HEK293T (cell line): ENCODE results near the gene ATXN7L2.

ENCODE experiments used
- BHLHE40 ChIP-seq: fragments of 450-650 bp; IDR thresholded peaks from 2 replicates; pipeline ENCODE4 v1.6.1; 2016; ENCODE audit warnings: mild to moderate bottlenecking, moderate library complexity, borderline replicate concordance
- FOXK2 ChIP-seq: fragments of 450-650 bp; IDR thresholded peaks from 2 replicates; pipeline ENCODE4 v1.6.1; 2016; ENCODE audit warnings: mild to moderate bottlenecking
- FOXM1 ChIP-seq: fragments of 450-650 bp; IDR thresholded peaks from 2 replicates; pipeline ENCODE4 v1.6.1; 2017; ENCODE audit warnings: mild to moderate bottlenecking, borderline replicate concordance
- HDGF ChIP-seq: fragments of 450-650 bp; IDR thresholded peaks from 2 replicates; pipeline ENCODE4 v1.6.1; 2017; ENCODE audit warnings: antibody characterized with exemption, borderline replicate concordance
- NFRKB ChIP-seq: fragments of 450-650 bp; IDR thresholded peaks from 2 replicates; pipeline ENCODE4 v1.6.1; 2016; ENCODE audit warnings: mild to moderate bottlenecking, moderate library complexity
- SP1 ChIP-seq: fragments of 450-650 bp; IDR thresholded peaks from 2 replicates; pipeline ENCODE4 v1.6.1; 2017
- TARDBP ChIP-seq: fragments of 450-650 bp; IDR thresholded peaks from 2 replicates; pipeline ENCODE4 v1.6.1; 2016
- ZNF384 ChIP-seq: fragments of 450-650 bp; IDR thresholded peaks from 2 replicates; pipeline ENCODE4 v1.6.1; 2016

DNA sequence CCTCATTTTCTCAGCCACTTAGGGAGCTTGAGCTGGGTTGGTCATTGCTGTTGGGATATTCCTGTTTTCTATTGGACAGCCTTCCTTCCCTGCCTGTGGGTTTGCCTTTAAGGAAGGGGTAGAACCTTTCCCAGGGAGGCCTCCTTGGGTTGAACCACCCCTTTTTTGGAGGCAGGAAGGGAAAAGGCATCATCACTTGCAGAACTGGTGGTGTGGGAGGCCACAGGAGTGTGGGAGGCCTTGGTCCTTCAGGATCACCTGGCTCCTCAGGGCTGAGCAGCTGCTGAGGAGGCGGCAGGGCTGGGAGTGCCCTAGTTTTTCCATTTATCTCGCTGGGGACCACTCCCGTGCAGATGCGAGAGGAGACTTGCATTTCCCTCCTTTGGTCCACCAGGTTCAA is 9.5 kb downstream of the ATXN7L2 start:
- TF ChIP-seq FOXM1 (no peak), BHLHE40 (no peak), ZNF384 (no peak), NFRKB (no peak), FOXK2 (no peak), TARDBP (no peak), SP1 (no peak), HDGF (no peak)
